ENCODE measurements around the gene KRTAP6-2. TPM values are rescaled to one million over a fixed set of nuclear protein-coding genes. Genes with fewer than 3 reads are reported as not detected.

The KRTAP6-2 gene
- total RNA-seq, 1 experiment from 2014 or later: not detected

Other genes starting within 250 kb of the KRTAP6-2 start
- gene KRTAP13-2, start 226.6 kb downstream of the KRTAP6-2 start, total RNA-seq (2021; ENCODE audit: unreplicated experiment): not detected
- gene KRTAP13-1, start 202.9 kb downstream of the KRTAP6-2 start, total RNA-seq (2021; ENCODE audit: unreplicated experiment): not detected
- not detected for gene KRTAP13-3, start 173.0 kb downstream of the KRTAP6-2 start, total RNA-seq (2021; ENCODE audit: unreplicated experiment)
- not detected for gene KRTAP13-4, start 168.7 kb downstream of the KRTAP6-2 start, total RNA-seq (2021; ENCODE audit: unreplicated experiment)
- not detected for gene KRTAP15-1, start 158.6 kb downstream of the KRTAP6-2 start, total RNA-seq (2021; ENCODE audit: unreplicated experiment)
- not detected for gene KRTAP19-1, start 118.5 kb downstream of the KRTAP6-2 start, total RNA-seq (2021; ENCODE audit: unreplicated experiment)
- not detected for gene KRTAP19-2, start 111.5 kb downstream of the KRTAP6-2 start, total RNA-seq (2021; ENCODE audit: unreplicated experiment)
- gene KRTAP19-3, start 106.9 kb downstream of the KRTAP6-2 start, total RNA-seq (2021; ENCODE audit: unreplicated experiment): not detected
- gene KRTAP19-4, start 101.7 kb downstream of the KRTAP6-2 start, total RNA-seq (2021; ENCODE audit: unreplicated experiment): not detected
- gene KRTAP19-5, start 96.8 kb downstream of the KRTAP6-2 start, total RNA-seq (2021; ENCODE audit: unreplicated experiment): not detected
- not detected for gene KRTAP19-6, start 57.0 kb downstream of the KRTAP6-2 start, total RNA-seq (2021; ENCODE audit: unreplicated experiment)
- not detected for gene KRTAP19-7, start 37.6 kb downstream of the KRTAP6-2 start, total RNA-seq (2021; ENCODE audit: unreplicated experiment)
- gene KRTAP22-2, start 8.5 kb downstream of the KRTAP6-2 start, total RNA-seq (2021; ENCODE audit: unreplicated experiment): not detected
- not detected for gene KRTAP6-3, start 6.5 kb downstream of the KRTAP6-2 start, total RNA-seq (2021; ENCODE audit: unreplicated experiment)
- not detected for gene KRTAP22-1, start 2.2 kb upstream of the KRTAP6-2 start, total RNA-seq (2021; ENCODE audit: unreplicated experiment)
- gene KRTAP6-1, start 15.0 kb upstream of the KRTAP6-2 start, total RNA-seq (2021; ENCODE audit: unreplicated experiment): not detected
- gene KRTAP20-1, start 17.5 kb upstream of the KRTAP6-2 start, total RNA-seq (2021; ENCODE audit: unreplicated experiment): not detected
- not detected for gene KRTAP20-4, start 21.7 kb upstream of the KRTAP6-2 start, total RNA-seq (2021; ENCODE audit: unreplicated experiment)
- not detected for gene KRTAP20-2, start 36.3 kb upstream of the KRTAP6-2 start, total RNA-seq (2021; ENCODE audit: unreplicated experiment)
- not detected for gene KRTAP20-3, start 44.0 kb upstream of the KRTAP6-2 start, total RNA-seq (2021; ENCODE audit: unreplicated experiment)
- not detected for gene KRTAP21-3, start 119.9 kb upstream of the KRTAP6-2 start, total RNA-seq (2021; ENCODE audit: unreplicated experiment)
- gene KRTAP21-2, start 148.4 kb upstream of the KRTAP6-2 start, total RNA-seq (2021; ENCODE audit: unreplicated experiment): not detected
- not detected for gene KRTAP21-1, start 156.5 kb upstream of the KRTAP6-2 start, total RNA-seq (2021; ENCODE audit: unreplicated experiment)
- gene KRTAP8-1, start 214.4 kb upstream of the KRTAP6-2 start, total RNA-seq (2021; ENCODE audit: unreplicated experiment): not detected
- not detected for gene KRTAP7-1, start 230.9 kb upstream of the KRTAP6-2 start, total RNA-seq (2021; ENCODE audit: unreplicated experiment)

Data from HCT116 (cell line).